ENCODE measurements around the gene XRCC1.

GRCh38 chr19:43538922-43539321, 36.4 kb downstream of the XRCC1 start:
- TF ChIP-seq CTCF (IDR thresholded peaks at IDR 0.05) = no peak
- no peak for TF ChIP-seq EP300 (IDR thresholded peaks at IDR 0.05)
